GM06990 (cell line): ENCODE results near the gene TSPAN13.
A peak's percentile ranks its signal among the peaks of the same experiment; 100 is the strongest.

ENCODE experiments used
- DNase-seq: peaks from one replicate; pipeline ENCODE4 v3.0.0-alpha.2; 2011; ENCODE audit not compliant: insufficient read length; ENCODE audit errors: extremely low read depth
- H3K27me3 ChIP-seq: replicated peaks from 2 replicates; pipeline ENCODE4 v1.6.0; 2011; ENCODE audit warnings: low read length; ENCODE audit not compliant: control insufficient read depth, insufficient read depth
- H3K36me3 ChIP-seq: 2 replicates; pipeline ENCODE4 v1.5.1; 2011; ENCODE audit warnings: low read length; ENCODE audit not compliant: control insufficient read depth, insufficient read depth
- H3K4me3 ChIP-seq: replicated peaks from 2 replicates; pipeline ENCODE4 v1.5.1; 2011; ENCODE audit warnings: low read depth, mild to moderate bottlenecking, control low read depth, low read length
- TF ChIP-seq, protein P1 (sequence below): IDR thresholded peaks from 2 replicates; pipeline ENCODE4 v1.5.1; 2011; ENCODE audit warnings: low read length, control low read depth, mild to moderate bottlenecking, inconsistent platforms; ENCODE audit not compliant: insufficient read depth, poor library complexity, severe bottlenecking

TSPAN13 gene

GRCh38 chr7:16745645-16746044 lies 7.9 kb upstream of the TSPAN13 start:
- Histone ChIP-seq H3K36me3 (no peaks in the 10 kb centered on the region), H3K4me3 (no peak overlapping the region), H3K27me3 (no peaks in the 10 kb centered on the region)
- TF ChIP-seq, protein P1, sequence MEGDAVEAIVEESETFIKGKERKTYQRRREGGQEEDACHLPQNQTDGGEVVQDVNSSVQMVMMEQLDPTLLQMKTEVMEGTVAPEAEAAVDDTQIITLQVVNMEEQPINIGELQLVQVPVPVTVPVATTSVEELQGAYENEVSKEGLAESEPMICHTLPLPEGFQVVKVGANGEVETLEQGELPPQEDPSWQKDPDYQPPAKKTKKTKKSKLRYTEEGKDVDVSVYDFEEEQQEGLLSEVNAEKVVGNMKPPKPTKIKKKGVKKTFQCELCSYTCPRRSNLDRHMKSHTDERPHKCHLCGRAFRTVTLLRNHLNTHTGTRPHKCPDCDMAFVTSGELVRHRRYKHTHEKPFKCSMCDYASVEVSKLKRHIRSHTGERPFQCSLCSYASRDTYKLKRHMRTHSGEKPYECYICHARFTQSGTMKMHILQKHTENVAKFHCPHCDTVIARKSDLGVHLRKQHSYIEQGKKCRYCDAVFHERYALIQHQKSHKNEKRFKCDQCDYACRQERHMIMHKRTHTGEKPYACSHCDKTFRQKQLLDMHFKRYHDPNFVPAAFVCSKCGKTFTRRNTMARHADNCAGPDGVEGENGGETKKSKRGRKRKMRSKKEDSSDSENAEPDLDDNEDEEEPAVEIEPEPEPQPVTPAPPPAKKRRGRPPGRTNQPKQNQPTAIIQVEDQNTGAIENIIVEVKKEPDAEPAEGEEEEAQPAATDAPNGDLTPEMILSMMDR, result no peak
- DNase-seq, result no peak

- Histone ChIP-seq H3K36me3 (no peaks in the 10 kb centered on the region), H3K27me3 (no peaks in the 10 kb centered on the region), H3K4me3 (no peak overlapping the region)
- DNase-seq, result no peak
- TF ChIP-seq, protein P1, result no peak
Measured at GRCh38 chr7:16747102-16747501, 6.5 kb upstream of the TSPAN13 start.

DNA sequence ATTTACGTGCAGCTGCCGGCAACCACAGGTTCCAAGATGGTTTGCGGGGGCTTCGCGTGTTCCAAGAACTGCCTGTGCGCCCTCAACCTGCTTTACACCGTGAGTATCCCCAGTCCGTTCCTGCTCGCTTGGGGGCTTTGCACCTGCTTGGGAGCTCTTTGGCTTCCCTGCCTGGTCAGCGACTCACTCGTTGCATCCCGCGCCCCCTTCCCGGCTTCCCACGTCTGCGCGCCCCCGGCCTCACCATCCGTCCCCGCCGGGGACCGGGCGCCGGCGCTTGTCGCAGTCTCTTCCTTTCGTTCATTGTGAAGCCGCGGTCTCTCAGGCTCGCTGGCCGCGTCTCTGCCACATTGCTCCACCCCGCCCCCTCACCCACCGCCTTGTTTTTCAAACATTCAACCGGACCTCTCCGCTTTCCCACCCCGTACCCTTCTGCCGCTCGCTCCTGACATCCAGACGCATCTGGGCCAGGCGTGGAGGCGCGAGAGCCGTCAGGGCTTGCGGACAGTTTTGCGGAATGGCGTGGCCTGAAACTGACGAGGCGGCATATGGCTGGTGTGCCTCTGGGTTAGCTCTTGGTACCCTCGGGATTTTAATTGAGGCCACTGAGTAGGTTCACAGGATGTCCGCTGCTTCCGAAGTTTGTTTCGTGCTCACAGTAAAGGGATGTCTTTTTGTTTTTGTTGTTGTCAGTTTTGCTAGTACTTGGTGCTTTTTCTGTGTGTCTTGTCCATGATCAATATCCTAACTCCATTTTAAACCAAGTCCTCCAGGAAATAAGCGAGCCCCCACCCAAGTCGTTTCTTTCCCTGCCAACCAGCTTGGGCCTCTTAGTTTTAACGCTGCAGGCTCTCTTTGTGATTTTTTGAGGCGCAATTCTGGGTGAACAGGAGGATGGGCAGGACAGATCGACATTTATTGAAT lies 639 bp downstream of the TSPAN13 start:
- Histone ChIP-seq H3K27me3 (no peaks in the 10 kb centered on the region), H3K36me3 (no peaks in the 10 kb centered on the region), H3K4me3 (peak overlapping the region; percentile 22)
- peak; percentile 17 for DNase-seq
- TF ChIP-seq, protein P1, result no peak

GRCh38 chr7:16754856-16755317 lies 1.3 kb downstream of the TSPAN13 start:
- Histone ChIP-seq H3K27me3 (no peaks in the 10 kb centered on the region), H3K36me3 (no peaks in the 10 kb centered on the region), H3K4me3 (no peak overlapping the region)
- TF ChIP-seq, protein P1, result no peak
- DNase-seq, result no peak

DNA sequence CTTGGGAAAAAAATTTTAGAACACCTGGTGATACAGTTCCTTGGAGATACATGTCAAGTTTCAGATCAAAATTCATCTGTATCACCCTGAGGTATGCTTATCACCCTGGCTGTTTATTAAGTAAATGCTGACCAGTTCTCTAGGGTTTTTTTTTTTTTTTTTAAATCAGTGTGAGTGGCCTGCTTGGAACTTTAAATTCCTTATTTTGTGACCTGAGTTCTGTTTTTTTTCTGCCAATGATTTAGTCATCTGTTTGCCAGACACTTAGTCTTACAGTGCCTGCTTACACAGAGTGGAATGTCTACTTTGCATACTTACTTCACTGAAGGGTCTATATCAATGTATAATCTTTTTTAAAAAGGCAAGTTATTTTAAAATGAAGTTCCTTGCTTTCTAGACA lies 1.8 kb downstream of the TSPAN13 start:
- Histone ChIP-seq H3K36me3 (no peaks in the 10 kb centered on the region), H3K27me3 (no peaks in the 10 kb centered on the region), H3K4me3 (no peak overlapping the region)
- TF ChIP-seq, protein P1, result no peak
- no peak for DNase-seq
